ENCODE measurements around the gene SMAP1. TPM values are rescaled to one million over a fixed set of nuclear protein-coding genes. Genes with fewer than 3 reads are reported as not detected.

The SMAP1 gene
- total and polyA plus RNA-seq, 2 experiments from 2014 or later = 31.1 to 34.6 TPM

GRCh38 chr6:70889270-70889669 lies 221.6 kb downstream of the SMAP1 start (continued):
- TF ChIP-seq CTCF (conservative IDR thresholded peaks at IDR 0.05; ENCODE audit: low read depth in 2 of 2) = no peak

GRCh38 chr6:70894001-70894400 lies 226.3 kb downstream of the SMAP1 start:
- no peaks in the 10 kb centered on the region for H3K27me3 ChIP-seq (ENCODE audit: insufficient read depth)
- TF ChIP-seq CREB1 (CRISPR knock-in tag; IDR thresholded peaks at IDR 0.05; ENCODE audit: low read depth) = no peak
- no peak for TF ChIP-seq ZNF462 (CRISPR knock-in tag; IDR thresholded peaks at IDR 0.05)
- TF ChIP-seq ZNF114 (CRISPR knock-in tag; IDR thresholded peaks at IDR 0.05) = no peak
- TF ChIP-seq EZH2phosphoT487 (IDR thresholded peaks at IDR 0.05; ENCODE audit: unreplicated experiment) = no peak
- no peak for TF ChIP-seq STAT1 (IDR thresholded peaks at IDR 0.05; ENCODE audit: unreplicated experiment)
- no peak for TF ChIP-seq JUNB (IDR thresholded peaks at IDR 0.05; ENCODE audit: unreplicated experiment)
- no peak for TF ChIP-seq CTCF (conservative IDR thresholded peaks at IDR 0.05; ENCODE audit: low read depth in 2 of 2)
- no peak for TF ChIP-seq EZH2 (IDR thresholded peaks at IDR 0.05; ENCODE audit: low read depth, unreplicated experiment)
- H3K4me2 ChIP-seq = no peak overlapping the region
- no peak overlapping the region for H3K4me3 ChIP-seq
- H3K79me2 ChIP-seq (replicated peaks; ENCODE audit: insufficient read depth) = no peaks in the 10 kb centered on the region
- Mint-ChIP-seq H3K4me1 (no peaks in the 10 kb centered on the region), H3K27me3 (ENCODE audit: insufficient read depth, low read depth, poor library complexity) (no peaks in the 10 kb centered on the region), H3K4me3 (no peak overlapping the region), H3K9me3 (no peaks in the 10 kb centered on the region), H3K36me3 (ENCODE audit: low read depth) (no peaks in the 10 kb centered on the region), H3K27ac (no peak overlapping the region)
- H3K27ac ChIP-seq (ENCODE audit: low read depth) = no peak overlapping the region
- DNase-seq (ENCODE audit: low spot score) (no peak), ATAC-seq (no peak)
- H4K20me1 ChIP-seq (replicated peaks; ENCODE audit: insufficient read depth) = no peaks in the 10 kb centered on the region
- H3K9me2 ChIP-seq (ENCODE audit: insufficient read depth) = no peaks in the 10 kb centered on the region
- no peaks in the 10 kb centered on the region for H3K4me1 ChIP-seq (ENCODE audit: insufficient read depth)
- no peaks in the 10 kb centered on the region for H3F3A ChIP-seq (replicated peaks; ENCODE audit: low read depth)
- H2AFZ ChIP-seq = no peak overlapping the region
- no peaks in the 10 kb centered on the region for H3K36me3 ChIP-seq (ENCODE audit: insufficient read depth)
